Activated CD4-positive, CD25-positive, alpha-beta regulatory T cell treated with anti-CD3 and anti-CD28 coated beads, Interleukin-2, amount 50 U/mL, for 72 hours (primary cell): ENCODE data around the gene PAIP2.
"Not testable (repeated sequence)": the region's sequence is repeated elsewhere in the genome, so short reads cannot be mapped to it uniquely, and the experiment has no call there.

Experiments
- DNase-seq: peaks from one replicate; pipeline ENCODE4 v3.0.0; 2021

The PAIP2 gene

GRCh38 chr5:139393497-139394122 is 52.0 kb downstream of the PAIP2 start:
- no peak for DNase-seq

- DNase-seq, result peak; percentile 63
These were observed 52.5 kb downstream of the PAIP2 start for GRCh38 chr5:139394123-139394653.

- no peak for DNase-seq
These were observed 53.3 kb downstream of the PAIP2 start, which contains the start of gene PROB1 for GRCh38 chr5:139394654-139395566. Gene PROB1, minus strand, starts transcription at chr5:139395104. Its CDS starts 23 bp downstream, at chr5:139395081.

GRCh38 chr5:139395844-139396640 is 54.4 kb downstream of the PAIP2 start:
- no peak for DNase-seq

- no peak for DNase-seq
These were observed 55.0 kb downstream of the PAIP2 start for GRCh38 chr5:139396691-139397090.

- DNase-seq, result no peak
These were observed 56.3 kb downstream of the PAIP2 start for GRCh38 chr5:139397921-139398320.

- DNase-seq, result no peak
These were observed 58.0 kb downstream of the PAIP2 start for GRCh38 chr5:139399501-139400121.

GRCh38 chr5:139401546-139401945 is 59.9 kb downstream of the PAIP2 start:
- DNase-seq, result no peak

GRCh38 chr5:139402561-139403158 is 61.0 kb downstream of the PAIP2 start:
- no peak for DNase-seq

GRCh38 chr5:139403418-139403786 is 61.7 kb downstream of the PAIP2 start:
- DNase-seq, result no peak

GRCh38 chr5:139403787-139404483 is 62.3 kb downstream of the PAIP2 start, which contains the start of gene SPATA24:
Gene SPATA24, minus strand, starts transcription at chr5:139404089. Its CDS starts 29 bp downstream, at chr5:139404060.
- DNase-seq, result peak; percentile 96

- no peak for DNase-seq
These were observed 62.8 kb downstream of the PAIP2 start for GRCh38 chr5:139404484-139404840.

- no peak for DNase-seq
These were observed 65.3 kb downstream of the PAIP2 start for GRCh38 chr5:139406963-139407362.

GRCh38 chr5:139407517-139407916 is 65.9 kb downstream of the PAIP2 start:
- no peak for DNase-seq

- DNase-seq, result no peak
These were observed 66.5 kb downstream of the PAIP2 start for GRCh38 chr5:139408191-139408590.

- DNase-seq, result not testable (repeated sequence)
These were observed 67.5 kb downstream of the PAIP2 start for GRCh38 chr5:139409116-139409515.

GRCh38 chr5:139410121-139410992 is 68.7 kb downstream of the PAIP2 start:
- DNase-seq, result no peak

- no peak for DNase-seq
These were observed 69.6 kb downstream of the PAIP2 start for GRCh38 chr5:139410993-139411828.

GRCh38 chr5:139413153-139413552 is 71.5 kb downstream of the PAIP2 start:
- DNase-seq, result no peak
